GM10266 (cell line): ENCODE results near the gene PPM1H.

Source experiments
- DNase-seq: peaks from one replicate; pipeline ENCODE4 v3.0.0; 2012; ENCODE audit errors: extremely low spot score
- TF ChIP-seq, protein P1 (sequence below): IDR thresholded peaks from 2 replicates; pipeline ENCODE4 v1.5.1; 2012; ENCODE audit warnings: mild to moderate bottlenecking, low read depth; ENCODE audit not compliant: control insufficient read depth, insufficient read depth; ENCODE audit errors: missing control alignments

The PPM1H gene

DNA sequence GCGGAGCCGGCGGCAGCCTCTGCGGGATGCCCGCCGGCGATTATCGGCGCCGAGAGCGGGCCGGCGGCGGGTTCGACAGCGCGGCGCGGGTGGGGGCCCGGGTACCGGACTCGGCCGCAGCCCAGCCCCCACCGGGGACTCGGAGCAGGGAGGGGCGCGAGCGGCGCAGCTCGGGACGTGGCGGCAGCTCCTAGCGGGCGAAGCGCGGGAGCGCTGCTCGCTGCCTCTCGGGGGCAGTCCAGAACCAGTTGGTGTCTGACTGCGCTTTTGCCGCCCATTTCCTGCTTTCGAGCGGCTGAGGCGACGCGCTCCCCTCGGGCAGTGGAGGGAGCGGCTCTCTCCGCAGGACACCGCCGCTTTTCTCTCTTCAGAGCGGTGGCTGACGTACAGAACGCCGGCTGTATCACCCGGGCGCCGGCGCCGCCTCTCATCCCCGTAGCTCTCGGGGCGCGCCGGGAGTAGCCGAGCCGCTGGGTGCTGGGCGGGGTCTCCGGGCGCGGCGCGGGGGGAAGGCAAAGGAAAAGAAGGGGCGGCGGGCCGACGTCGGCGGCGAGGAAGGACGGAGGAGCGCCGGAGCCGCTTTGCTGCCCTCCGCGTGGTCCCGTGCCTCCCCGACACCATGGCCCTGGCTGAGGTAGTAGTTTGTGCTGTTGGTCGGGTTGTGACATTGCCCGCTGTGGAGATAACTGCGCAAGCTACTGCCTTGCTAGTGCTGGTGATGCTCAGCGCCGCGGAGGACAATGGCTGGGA, 331.7 kb downstream of the PPM1H start:
- peak; percentile 79 for DNase-seq
- TF ChIP-seq, protein P1, sequence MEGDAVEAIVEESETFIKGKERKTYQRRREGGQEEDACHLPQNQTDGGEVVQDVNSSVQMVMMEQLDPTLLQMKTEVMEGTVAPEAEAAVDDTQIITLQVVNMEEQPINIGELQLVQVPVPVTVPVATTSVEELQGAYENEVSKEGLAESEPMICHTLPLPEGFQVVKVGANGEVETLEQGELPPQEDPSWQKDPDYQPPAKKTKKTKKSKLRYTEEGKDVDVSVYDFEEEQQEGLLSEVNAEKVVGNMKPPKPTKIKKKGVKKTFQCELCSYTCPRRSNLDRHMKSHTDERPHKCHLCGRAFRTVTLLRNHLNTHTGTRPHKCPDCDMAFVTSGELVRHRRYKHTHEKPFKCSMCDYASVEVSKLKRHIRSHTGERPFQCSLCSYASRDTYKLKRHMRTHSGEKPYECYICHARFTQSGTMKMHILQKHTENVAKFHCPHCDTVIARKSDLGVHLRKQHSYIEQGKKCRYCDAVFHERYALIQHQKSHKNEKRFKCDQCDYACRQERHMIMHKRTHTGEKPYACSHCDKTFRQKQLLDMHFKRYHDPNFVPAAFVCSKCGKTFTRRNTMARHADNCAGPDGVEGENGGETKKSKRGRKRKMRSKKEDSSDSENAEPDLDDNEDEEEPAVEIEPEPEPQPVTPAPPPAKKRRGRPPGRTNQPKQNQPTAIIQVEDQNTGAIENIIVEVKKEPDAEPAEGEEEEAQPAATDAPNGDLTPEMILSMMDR, result peak; percentile 53

DNA sequence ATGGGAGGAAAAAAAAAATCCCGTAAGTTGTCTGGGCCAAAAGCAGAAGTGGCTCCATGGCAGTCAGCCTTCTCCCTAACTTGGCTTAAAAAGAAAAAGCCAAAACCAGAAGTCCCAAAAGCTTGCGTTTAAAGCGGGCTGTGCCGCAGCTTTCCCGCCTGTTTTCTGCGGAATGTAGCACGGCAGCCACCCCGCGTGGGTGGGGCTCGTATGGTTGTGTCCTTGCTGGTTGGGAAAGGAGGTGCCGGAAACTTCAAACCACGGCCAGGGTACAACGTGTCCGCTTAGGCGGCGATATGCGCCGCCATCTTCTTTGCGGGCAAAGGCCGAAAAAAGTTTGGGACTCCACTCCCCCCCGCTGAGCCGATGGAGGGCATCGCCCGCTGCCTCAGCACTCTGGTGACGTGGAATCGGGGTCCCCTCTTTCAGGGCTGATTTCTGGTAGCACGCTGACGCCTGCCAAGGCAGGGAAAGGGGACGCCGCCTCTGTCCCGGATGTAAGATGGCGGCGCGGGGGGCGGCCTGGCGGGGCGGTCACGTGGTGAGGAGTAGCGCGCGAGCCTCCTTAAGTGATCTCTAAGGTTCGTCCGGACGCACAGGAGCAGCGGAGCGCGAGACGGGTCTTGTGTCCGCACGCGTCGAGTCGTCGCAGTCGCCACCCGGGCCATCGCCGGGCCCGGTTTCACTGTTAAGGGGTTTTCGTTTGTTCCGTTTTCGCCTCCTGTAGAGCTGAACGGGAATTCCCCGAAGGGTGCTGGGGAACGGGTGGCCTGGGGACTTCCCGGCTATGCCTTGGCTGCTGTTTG, 332.5 kb downstream of the PPM1H start:
- TF ChIP-seq, protein P1, result no peak
- DNase-seq, result peak; percentile 83

DNA sequence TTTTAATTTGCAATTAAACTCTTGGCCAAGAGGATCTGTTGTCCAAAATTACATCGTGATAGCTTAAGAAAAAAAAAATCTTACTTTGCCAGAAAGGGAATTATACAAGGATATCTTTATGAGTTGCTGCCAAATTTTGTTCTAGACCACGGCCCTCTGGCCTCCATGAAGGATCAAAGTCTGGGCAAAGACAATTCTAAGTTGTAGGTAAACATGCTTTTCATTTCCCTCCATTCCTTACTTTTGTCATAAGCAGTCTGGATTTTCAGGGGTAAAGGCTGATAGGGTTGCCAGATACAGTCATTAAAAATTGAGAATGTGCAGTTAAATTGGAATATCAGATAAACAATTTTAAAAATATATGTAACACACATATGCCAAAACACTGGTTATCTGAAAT, 333.2 kb downstream of the PPM1H start:
- TF ChIP-seq, protein P1, result no peak
- DNase-seq, result no peak

DNA sequence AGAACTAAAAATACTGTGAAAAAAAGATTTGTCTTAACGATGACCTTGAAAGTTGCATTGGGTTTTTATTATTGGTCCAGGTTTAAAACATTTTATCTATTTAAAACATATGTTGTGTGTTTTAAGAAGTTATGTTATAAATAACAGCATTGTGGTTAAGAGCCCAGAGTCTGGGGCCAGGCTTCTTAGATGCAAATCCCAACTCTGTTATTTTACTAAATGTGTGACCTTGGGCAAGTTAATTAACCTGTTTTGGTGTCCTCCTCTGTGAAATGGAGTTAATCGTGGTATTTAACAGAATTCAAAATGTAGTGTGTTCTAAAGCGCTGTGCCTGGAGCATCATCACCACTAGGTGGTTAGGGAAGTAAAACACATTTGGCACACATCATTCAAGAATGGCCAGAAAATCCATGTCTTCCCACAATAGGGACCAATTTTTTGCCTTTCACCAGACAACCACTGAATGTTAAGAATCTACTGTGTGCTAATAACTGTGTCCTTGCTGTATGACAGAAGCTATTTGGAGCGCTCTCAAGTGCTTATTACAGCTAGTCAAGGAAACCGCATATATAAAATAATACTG, 335.0 kb downstream of the PPM1H start:
- DNase-seq, result no peak
- TF ChIP-seq, protein P1, result no peak

DNA sequence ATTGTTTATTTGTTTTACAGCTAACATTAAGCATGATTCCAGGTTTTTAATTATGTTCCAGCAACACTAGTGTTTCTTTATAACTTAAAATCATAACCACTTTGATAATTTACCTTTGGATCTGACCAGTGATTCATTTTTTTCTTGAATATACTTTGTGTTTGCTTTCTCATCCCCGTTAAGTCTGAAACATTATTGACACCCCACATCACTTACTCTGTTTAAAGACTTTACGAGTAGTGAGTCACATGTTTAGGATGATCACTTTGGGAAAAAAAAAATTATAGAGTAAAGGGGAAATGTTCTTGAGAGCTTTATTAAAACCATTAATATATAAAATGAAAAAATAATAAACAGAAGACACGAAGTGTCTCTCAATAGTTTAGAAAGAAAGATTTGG, 336.1 kb downstream of the PPM1H start:
- TF ChIP-seq, protein P1, result no peak
- no peak for DNase-seq

DNA sequence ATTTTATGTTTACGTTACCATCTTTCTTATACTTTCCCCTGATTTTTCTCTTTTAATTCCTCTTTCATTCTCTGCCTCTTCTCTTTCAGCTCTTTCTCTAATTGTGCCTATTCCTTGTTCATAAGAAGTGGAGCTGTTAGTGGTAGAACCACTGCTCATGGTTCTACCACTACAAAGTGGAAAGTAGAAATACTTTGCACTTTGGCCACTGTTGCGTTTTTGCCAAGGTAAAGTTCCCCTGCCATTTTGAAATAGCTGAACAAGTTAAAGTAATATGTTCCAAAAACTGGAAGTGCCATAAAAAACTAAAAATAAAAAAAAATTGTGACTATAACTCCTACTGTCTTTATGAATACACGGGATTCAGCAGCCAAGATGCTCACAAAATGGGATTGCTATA, 337.7 kb downstream of the PPM1H start:
- TF ChIP-seq, protein P1, result no peak

More for the DNA sequence above, 337.7 kb downstream of the PPM1H start:
- DNase-seq, result no peak
